ENCODE results near the gene SDC3.

DNA sequence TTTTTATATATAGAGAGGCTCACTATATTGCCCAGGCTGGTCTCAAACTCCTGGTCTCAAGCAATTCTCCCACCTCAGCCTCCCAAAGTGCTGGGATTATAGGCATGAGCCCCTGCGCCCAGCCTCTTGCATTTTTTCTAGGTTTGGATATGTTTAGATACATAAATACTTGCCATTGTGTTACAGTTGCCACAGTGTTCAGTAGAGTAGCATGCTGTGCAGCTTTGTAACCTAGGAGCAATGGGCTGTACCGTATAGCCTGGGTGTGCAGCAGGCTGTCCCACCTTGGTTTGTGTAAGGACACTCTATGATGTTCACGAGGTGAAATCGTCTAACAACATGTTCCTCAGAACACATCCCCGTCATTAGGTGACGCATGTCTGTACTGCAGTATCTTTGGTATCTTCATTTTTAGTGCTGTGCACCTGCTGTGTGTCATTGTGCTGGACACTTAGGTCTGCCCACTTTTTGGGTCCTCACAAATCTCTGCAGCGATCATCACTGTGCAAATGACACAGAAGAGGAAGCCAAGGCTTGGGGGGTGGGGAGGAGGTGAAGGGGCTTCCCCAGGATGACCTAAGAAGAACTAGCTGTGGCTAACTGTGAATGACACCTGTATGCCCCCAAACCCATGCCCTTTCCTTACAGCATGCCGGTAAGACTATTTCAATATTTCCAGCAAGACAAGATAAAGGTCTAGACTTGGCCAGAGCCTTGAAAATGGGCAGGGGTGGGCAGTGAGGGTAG, 44.5 kb downstream of the SDC3 start:
- TF ChIP-seq, protein P1, sequence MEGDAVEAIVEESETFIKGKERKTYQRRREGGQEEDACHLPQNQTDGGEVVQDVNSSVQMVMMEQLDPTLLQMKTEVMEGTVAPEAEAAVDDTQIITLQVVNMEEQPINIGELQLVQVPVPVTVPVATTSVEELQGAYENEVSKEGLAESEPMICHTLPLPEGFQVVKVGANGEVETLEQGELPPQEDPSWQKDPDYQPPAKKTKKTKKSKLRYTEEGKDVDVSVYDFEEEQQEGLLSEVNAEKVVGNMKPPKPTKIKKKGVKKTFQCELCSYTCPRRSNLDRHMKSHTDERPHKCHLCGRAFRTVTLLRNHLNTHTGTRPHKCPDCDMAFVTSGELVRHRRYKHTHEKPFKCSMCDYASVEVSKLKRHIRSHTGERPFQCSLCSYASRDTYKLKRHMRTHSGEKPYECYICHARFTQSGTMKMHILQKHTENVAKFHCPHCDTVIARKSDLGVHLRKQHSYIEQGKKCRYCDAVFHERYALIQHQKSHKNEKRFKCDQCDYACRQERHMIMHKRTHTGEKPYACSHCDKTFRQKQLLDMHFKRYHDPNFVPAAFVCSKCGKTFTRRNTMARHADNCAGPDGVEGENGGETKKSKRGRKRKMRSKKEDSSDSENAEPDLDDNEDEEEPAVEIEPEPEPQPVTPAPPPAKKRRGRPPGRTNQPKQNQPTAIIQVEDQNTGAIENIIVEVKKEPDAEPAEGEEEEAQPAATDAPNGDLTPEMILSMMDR (IDR thresholded peaks at IDR 0.05): no peak
- TF ChIP-seq POLR2A (IDR thresholded peaks at IDR 0.05; ENCODE audit: low read depth): no peak

Measured in esophagus muscularis mucosa (tissue), 3 donors.